ENCODE measurements around the gene ATPAF1. TPM values are rescaled to one million over a fixed set of nuclear protein-coding genes. Genes with fewer than 3 reads are reported as not detected.
"Not testable (repeated sequence)": the region's sequence is repeated elsewhere in the genome, so short reads cannot be mapped to it uniquely, and the experiment has no call there.

The ATPAF1 gene
- total RNA-seq, 2 donors from 2014 or later = 26.7 to 34.7 TPM

GRCh38 chr1:46686255-46686654, 18.1 kb upstream of the ATPAF1 start:
- DNase-seq (ENCODE audit: low spot score) = no peak
- intact Hi-C loops (cut with DNase I) = no loop called here

DNA sequence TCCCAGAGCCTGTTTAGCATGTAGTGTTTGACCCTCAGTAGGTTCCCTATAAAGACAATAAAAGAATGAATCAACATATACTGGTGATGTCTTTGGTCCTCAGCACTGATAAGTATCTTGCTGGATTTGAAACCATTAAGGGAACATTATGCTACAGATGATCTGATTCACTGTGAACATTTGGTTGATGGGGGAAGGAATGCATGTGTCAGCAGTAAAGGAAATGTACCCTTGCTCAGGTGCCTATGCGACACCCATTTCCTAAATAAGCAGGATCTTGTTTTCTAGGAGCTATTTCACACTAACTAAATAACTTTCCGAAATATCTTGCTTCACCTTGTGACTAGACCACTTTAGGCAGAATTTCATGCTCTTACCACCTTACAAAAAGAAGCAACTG, 16.5 kb upstream of the ATPAF1 start:
- DNase-seq (ENCODE audit: low spot score) = no peak
- intact Hi-C loops (cut with DNase I) = no loop called here

GRCh38 chr1:46682064-46682463, 13.9 kb upstream of the ATPAF1 start:
- no peak for DNase-seq (ENCODE audit: low spot score)
- intact Hi-C loops (cut with DNase I) = no loop called here

- intact Hi-C loops (cut with DNase I) = no loop called here
- no peak for DNase-seq (ENCODE audit: low spot score)
These were observed 13.3 kb upstream of the ATPAF1 start for GRCh38 chr1:46681333-46682034.

GRCh38 chr1:46679789-46680573, 11.8 kb upstream of the ATPAF1 start:
- no peak for DNase-seq (ENCODE audit: low spot score)
- intact Hi-C loops (cut with DNase I) = no loop called here

GRCh38 chr1:46677339-46677738, 9.2 kb upstream of the ATPAF1 start:
- DNase-seq (ENCODE audit: low spot score) = no peak
- intact Hi-C loops (cut with DNase I) = no loop called here

GRCh38 chr1:46676531-46676930, 8.4 kb upstream of the ATPAF1 start:
- intact Hi-C loops (cut with DNase I) = no loop called here
- DNase-seq (ENCODE audit: low spot score) = no peak

- intact Hi-C loops (cut with DNase I) = no loop called here
- DNase-seq (ENCODE audit: low spot score) = no peak
These were observed 7.6 kb upstream of the ATPAF1 start for GRCh38 chr1:46675549-46676314.

DNA sequence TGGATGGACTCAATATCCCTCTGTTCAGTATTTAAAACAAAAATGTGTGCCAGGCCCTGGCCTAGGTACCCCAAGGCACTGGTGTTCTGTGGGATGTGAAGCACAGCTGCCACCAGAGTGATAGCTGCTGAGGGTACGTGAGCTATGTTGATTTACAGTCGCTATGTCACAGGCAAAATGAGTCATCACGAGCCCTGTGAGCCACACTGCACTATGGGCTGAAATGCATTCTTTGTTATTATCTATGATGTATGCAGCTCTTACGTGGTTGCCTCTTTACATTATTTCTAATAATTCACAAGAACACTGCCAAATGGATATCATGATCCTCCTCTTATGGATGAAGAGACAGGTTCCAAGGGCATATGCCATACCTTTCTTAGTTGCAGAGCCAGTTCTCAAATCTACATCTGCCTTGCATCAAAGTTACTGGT, 5.6 kb upstream of the ATPAF1 start:
- DNase-seq (ENCODE audit: low spot score) = no peak
- intact Hi-C loops (cut with DNase I) = no loop called here

- intact Hi-C loops (cut with DNase I) = no loop called here
- no peak for DNase-seq (ENCODE audit: low spot score)
These were observed 4.5 kb upstream of the ATPAF1 start for GRCh38 chr1:46672696-46673095.

DNA sequence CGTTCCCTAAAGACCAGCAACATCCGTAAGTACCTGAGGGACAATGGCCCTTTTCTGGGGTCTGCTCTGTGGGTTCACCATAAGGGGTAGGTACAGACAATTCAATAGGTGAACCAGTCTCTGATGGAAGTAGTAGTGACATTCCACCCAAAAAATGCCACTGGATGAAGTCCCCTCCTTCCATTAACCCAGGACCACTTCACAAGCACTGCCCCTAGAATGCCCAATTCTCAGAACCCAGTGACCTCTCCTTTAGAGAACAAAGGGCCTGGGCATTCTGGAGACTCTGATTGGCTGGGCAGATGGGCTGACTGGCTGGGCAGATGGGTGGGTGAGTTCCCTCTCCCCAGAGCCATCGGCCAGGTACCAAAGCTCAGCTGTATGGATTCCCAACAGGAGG, 3.4 kb upstream of the ATPAF1 start, which contains the start of gene TEX38:
Gene TEX38 (plus strand): TSS at position 301 of the 400 bp plus-strand sequence. CDS start 81 bp downstream, at position 382.
- no peak for DNase-seq (ENCODE audit: low spot score)
- intact Hi-C loops (cut with DNase I) = no loop called here

GRCh38 chr1:46670134-46670533, 2.0 kb upstream of the ATPAF1 start:
- intact Hi-C loops (cut with DNase I) = no loop called here
- no peak for DNase-seq (ENCODE audit: low spot score)

DNA sequence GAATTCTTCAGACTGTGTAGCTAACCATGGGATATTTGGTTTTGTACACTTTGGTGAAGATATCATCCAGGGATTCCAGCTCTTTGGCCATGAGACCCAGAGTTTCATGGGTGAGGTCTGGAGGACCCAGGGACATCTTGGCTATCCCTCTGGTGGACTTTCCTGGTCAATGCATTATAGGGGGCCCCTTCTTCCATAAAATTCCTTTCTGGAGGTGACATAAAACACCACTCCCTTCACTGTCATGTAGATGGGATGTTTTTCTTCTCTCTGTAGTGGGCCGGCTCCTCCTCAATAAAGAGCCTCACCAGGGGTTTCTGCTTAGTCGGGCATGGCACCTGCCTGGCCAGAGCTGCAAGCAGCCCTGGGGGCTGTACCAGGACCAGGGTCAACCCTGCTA, 2.2 kb downstream of the ATPAF1 start:
- intact Hi-C loops (cut with DNase I) = no loop called here
- no peak for DNase-seq (ENCODE audit: low spot score)

DNA sequence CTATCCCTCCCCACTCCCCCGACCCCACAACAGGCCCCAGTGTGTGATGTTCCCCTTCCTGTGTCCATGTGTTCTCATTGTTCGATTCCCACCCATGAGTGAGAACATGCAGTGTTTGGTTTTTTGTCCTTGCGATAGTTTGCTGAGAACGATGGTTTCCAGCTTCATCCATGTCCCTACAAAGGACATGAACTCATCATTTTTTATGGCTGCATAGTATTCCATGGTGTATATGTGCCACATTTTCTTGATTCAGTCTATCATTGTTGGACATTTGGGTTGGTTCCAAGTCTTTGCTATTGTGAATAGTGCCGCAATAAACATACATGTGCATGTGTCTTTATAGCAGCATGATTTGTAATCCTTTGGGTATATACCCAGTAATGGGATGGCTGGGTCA, 5.2 kb downstream of the ATPAF1 start:
- DNase-seq (ENCODE audit: low spot score); intact Hi-C loops (cut with DNase I): not testable (repeated sequence)

DNA sequence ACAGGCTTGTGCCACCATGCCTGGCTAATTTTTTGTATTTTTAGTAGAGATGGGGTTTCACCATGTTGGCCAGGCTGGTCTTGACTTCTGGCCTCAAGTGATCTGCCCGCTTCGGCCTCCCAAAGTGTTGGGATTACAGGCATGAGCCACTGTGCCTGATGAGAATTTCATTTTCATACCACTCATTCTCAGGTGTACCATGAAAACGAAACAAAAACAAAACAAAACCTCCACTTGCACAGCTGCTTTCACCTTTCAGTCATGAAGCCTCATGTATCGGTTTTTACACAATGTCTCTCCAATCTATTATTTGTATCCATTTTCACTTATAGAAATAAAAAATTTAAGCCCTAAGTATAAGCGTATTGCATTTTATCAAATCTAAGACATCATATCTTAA, 8.0 kb downstream of the ATPAF1 start:
- DNase-seq (ENCODE audit: low spot score); intact Hi-C loops (cut with DNase I): not testable (repeated sequence)

DNA sequence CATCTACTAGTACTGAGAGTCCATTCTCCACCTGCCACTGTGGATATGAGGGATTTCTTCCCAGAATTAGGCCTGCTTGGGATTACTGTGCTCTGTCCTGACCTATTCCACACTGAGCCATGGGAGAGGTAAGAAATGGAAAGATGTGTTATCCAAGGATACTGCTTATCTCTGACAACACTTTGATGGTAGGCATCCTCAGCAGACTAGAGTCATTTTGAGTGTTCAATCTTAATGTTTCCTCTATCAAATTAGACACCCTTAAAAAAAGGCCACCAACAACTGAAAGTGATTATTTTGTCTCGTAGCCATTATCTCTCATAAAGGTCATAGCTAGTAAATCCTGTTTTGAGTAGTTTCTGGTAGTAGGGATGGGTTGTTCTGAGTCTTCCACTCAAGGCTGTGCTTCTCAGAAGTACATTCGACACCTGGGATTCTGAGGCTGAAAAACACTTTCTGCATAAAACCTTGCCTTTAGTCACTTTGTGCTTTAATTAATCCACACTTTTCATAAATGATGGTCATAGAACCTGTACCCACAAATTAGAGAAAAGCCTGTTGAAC, 8.8 kb downstream of the ATPAF1 start:
- intact Hi-C loops (cut with DNase I) = no loop called here
- no peak for DNase-seq (ENCODE audit: low spot score)

GRCh38 chr1:46657775-46658174, 10.4 kb downstream of the ATPAF1 start:
- DNase-seq (ENCODE audit: low spot score) = no peak
- intact Hi-C loops (cut with DNase I) = no loop called here

DNA sequence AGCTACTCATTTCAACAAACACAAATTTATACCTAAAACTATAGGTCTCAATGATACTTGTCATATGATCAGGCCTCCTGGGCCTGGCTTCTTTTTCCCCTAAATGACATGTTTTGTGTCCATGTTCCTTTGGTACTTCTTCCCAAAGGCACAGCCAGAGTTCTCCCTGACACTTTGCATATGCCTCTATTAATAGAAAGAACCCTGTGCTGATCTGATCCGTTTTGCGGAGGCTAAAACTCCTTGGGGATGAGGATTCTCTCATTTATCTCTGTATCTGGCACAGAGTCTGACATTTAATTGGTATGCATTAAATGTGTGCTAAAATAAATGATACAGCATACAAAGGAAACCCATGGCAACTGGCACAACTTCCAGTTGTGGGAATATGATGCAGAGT, 11.5 kb downstream of the ATPAF1 start:
- intact Hi-C loops (cut with DNase I) = no loop called here
- DNase-seq (ENCODE audit: low spot score) = no peak

GRCh38 chr1:46655848-46656247, 12.3 kb downstream of the ATPAF1 start:
- intact Hi-C loops (cut with DNase I) = no loop called here
- no peak for DNase-seq (ENCODE audit: low spot score)

DNA sequence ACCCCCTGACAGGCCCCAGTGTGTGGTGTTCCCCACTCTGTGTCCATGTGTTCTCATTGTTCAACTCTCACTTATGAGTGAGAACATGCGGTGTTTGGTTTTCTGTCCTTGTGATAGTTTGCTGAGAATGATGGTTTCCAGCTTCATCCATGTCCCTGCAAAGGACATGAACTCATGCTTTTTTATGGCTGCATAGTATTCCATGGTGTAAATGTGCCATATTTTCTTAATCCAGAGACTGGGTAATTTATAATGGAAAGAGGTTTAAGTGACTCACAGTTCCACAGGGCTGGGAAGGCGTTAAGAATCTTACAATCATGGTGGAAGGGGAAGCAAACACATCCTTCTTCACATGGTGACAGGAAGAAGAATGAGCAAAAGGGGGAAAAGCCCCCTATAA, 13.5 kb downstream of the ATPAF1 start:
- DNase-seq (ENCODE audit: low spot score); intact Hi-C loops (cut with DNase I): not testable (repeated sequence)

Measured in posterior vena cava (tissue), 2 donors.